Measurements from ENCODE around the gene CLSTN2. TPM values are rescaled to one million over a fixed set of nuclear protein-coding genes. Genes with fewer than 3 reads are reported as not detected.

The CLSTN2 gene
- total and polyA plus RNA-seq, 10 donors, result 0.02 to 0.22 (median 0.13) TPM; not detected in 1

- Histone ChIP-seq H3K9me3 (no peaks in the 10 kb centered on the region), H3K4me1 (no peaks in the 10 kb centered on the region), H3K27ac (no peak overlapping the region), H3K36me3 (no peaks in the 10 kb centered on the region), H3K27me3 (replicated peaks in 1 of 7) (peaks cover 0 to 4% (median 0%) of the 10 kb centered on the region in 7 donors), H3K4me3 (no peak overlapping the region)
- no peak for DNase-seq
- 77 to 89% (median 82%) methylated on average over 6 of the region's 6 CpGs for WGBS, 5 donors
- intact Hi-C loops (cut with DNase I; ENCODE audit: low total_unique reads), result no loop called here
- TF ChIP-seq POLR2AphosphoS5 (IDR thresholded peaks at IDR 0.05) (no peak), CTCF (IDR thresholded peaks at IDR 0.05 in 8 of 11, conservative IDR thresholded peaks at IDR 0.05 in 3 of 11) (no peak)
Observed at GRCh38 chr3:140129768-140130284, 194.8 kb downstream of the CLSTN2 start.

GRCh38 chr3:140131895-140132294, 196.9 kb downstream of the CLSTN2 start:
- Histone ChIP-seq H3K27ac (no peak overlapping the region), H3K36me3 (no peaks in the 10 kb centered on the region), H3K4me3 (no peak overlapping the region), H3K9me3 (no peaks in the 10 kb centered on the region), H3K27me3 (replicated peaks in 1 of 7) (peaks cover 0 to 8% (median 0%) of the 10 kb centered on the region in 7 donors), H3K4me1 (no peaks in the 10 kb centered on the region)
- no peak for TF ChIP-seq POLR2AphosphoS5 (IDR thresholded peaks at IDR 0.05)
- no peak for TF ChIP-seq POLR2A (IDR thresholded peaks at IDR 0.05)
- TF ChIP-seq CTCF (IDR thresholded peaks at IDR 0.05 in 8 of 11, conservative IDR thresholded peaks at IDR 0.05 in 3 of 11), result no peak
- no peak for DNase-seq
- 57 to 81% (median 73%) methylated on average over 3 of the region's 3 CpGs for WGBS, 5 donors
- intact Hi-C loops (cut with DNase I; ENCODE audit: low total_unique reads), result no loop called here

GRCh38 chr3:140134231-140134965, 199.4 kb downstream of the CLSTN2 start:
- peaks cover 0 to 8% (median 0%) of the 10 kb centered on the region in 7 donors for H3K27me3 ChIP-seq (replicated peaks in 1 of 7)
- no peaks in the 10 kb centered on the region for H3K9me3 ChIP-seq
- DNase-seq, result no peak
- H3K4me3 ChIP-seq, result no peak overlapping the region
- H3K27ac ChIP-seq, result no peak overlapping the region
- intact Hi-C loops (cut with DNase I; ENCODE audit: low total_unique reads), result no loop called here
- H3K4me1 ChIP-seq, result no peaks in the 10 kb centered on the region
- 78 to 87% (median 83%) methylated on average over 5 of the region's 5 CpGs for WGBS, 5 donors
- TF ChIP-seq POLR2AphosphoS5 (IDR thresholded peaks at IDR 0.05), result no peak
- TF ChIP-seq CTCF (IDR thresholded peaks at IDR 0.05 in 8 of 11, conservative IDR thresholded peaks at IDR 0.05 in 3 of 11), result no peak
- TF ChIP-seq POLR2A (IDR thresholded peaks at IDR 0.05), result no peak
- no peaks in the 10 kb centered on the region for H3K36me3 ChIP-seq

- TF ChIP-seq POLR2AphosphoS5 (IDR thresholded peaks at IDR 0.05), result no peak
- no peak for TF ChIP-seq POLR2A (IDR thresholded peaks at IDR 0.05)
- TF ChIP-seq CTCF (IDR thresholded peaks at IDR 0.05 in 8 of 11, conservative IDR thresholded peaks at IDR 0.05 in 3 of 11), result no peak
- peaks cover 0 to 8% (median 0%) of the 10 kb centered on the region in 7 donors for H3K27me3 ChIP-seq (replicated peaks in 1 of 7)
- WGBS, 5 donors, result 51 to 60% (median 55%) methylated on average over 4 of the region's 4 CpGs
Observed at GRCh38 chr3:140135461-140135860, 200.5 kb downstream of the CLSTN2 start.

More at GRCh38 chr3:140135461-140135860, 200.5 kb downstream of the CLSTN2 start:
- Histone ChIP-seq H3K9me3 (no peaks in the 10 kb centered on the region), H3K4me1 (no peaks in the 10 kb centered on the region), H3K4me3 (no peak overlapping the region), H3K27ac (no peak overlapping the region), H3K36me3 (no peaks in the 10 kb centered on the region)
- no peak for DNase-seq
- intact Hi-C loops (cut with DNase I; ENCODE audit: low total_unique reads), result no loop called here
